Activated CD8-positive, alpha-beta memory T cell treated with anti-CD3 and anti-CD28 coated beads, Interleukin-2, amount 50 U/mL, for 4 hours (primary cell): ENCODE measurements around the gene NPIPA3.
"Not testable (repeated sequence)": the region's sequence is repeated elsewhere in the genome, so short reads cannot be mapped to it uniquely, and the experiment has no call there.

Experiments
- DNase-seq: peaks from one replicate; pipeline ENCODE4 v3.0.0-alpha.2; 2020

Gene NPIPA3

GRCh38 chr16:14703156-14704011, at the start of gene NPIPA3:
NPIPA3 (plus strand) TSS chr16:14703411; CDS start chr16:14708944, 5,533 bp downstream.
- DNase-seq, result not testable (repeated sequence)

GRCh38 chr16:14658063-14658462, 45.1 kb upstream of the NPIPA3 start:
- DNase-seq, result no peak

- DNase-seq, result no peak
These were observed 35.6 kb upstream of the NPIPA3 start for GRCh38 chr16:14667347-14668266.

GRCh38 chr16:14668556-14669223, 34.5 kb upstream of the NPIPA3 start:
- no peak for DNase-seq

- DNase-seq, result no peak
These were observed 33.4 kb upstream of the NPIPA3 start for GRCh38 chr16:14669776-14670175.

GRCh38 chr16:14672403-14672971, 30.7 kb upstream of the NPIPA3 start:
- no peak for DNase-seq

- no peak for DNase-seq
These were observed 26.6 kb upstream of the NPIPA3 start for GRCh38 chr16:14676633-14677032.

GRCh38 chr16:14677627-14678026, 25.6 kb upstream of the NPIPA3 start:
- DNase-seq, result no peak

- no peak for DNase-seq
These were observed 24.3 kb upstream of the NPIPA3 start for GRCh38 chr16:14678748-14679497.

GRCh38 chr16:14680396-14680795, 22.8 kb upstream of the NPIPA3 start:
- not testable (repeated sequence) for DNase-seq

GRCh38 chr16:14681115-14681514, 22.1 kb upstream of the NPIPA3 start:
- no peak for DNase-seq

- DNase-seq, result no peak
These were observed 21.1 kb upstream of the NPIPA3 start for GRCh38 chr16:14682121-14682520.

GRCh38 chr16:14685870-14686793, 17.1 kb upstream of the NPIPA3 start:
- DNase-seq, result not testable (repeated sequence)

GRCh38 chr16:14694129-14694528, 9.1 kb upstream of the NPIPA3 start, which contains the start of gene PLA2G10:
PLA2G10 (minus strand) TSS chr16:14694308; CDS start chr16:14694229, 79 bp downstream.
- not testable (repeated sequence) for DNase-seq

- not testable (repeated sequence) for DNase-seq
These were observed 1.4 kb upstream of the NPIPA3 start for GRCh38 chr16:14701859-14702258.

GRCh38 chr16:14702672-14703071, 539 bp upstream of the NPIPA3 start:
- DNase-seq, result not testable (repeated sequence)

- DNase-seq, result not testable (repeated sequence)
These were observed 30.0 kb downstream of the NPIPA3 start for GRCh38 chr16:14733233-14733632.

- not testable (repeated sequence) for DNase-seq
These were observed 37.7 kb downstream of the NPIPA3 start for GRCh38 chr16:14740832-14741385.

GRCh38 chr16:14741794-14742193, 38.6 kb downstream of the NPIPA3 start:
- DNase-seq, result not testable (repeated sequence)
